PC-9 (cell line): ENCODE measurements around the gene TRAPPC8. TPM values are rescaled to one million over a fixed set of nuclear protein-coding genes. Genes with fewer than 3 reads are reported as not detected.

Experiments
- BruUV-seq: library from RNA; stranded (reverse); fragments of 400-500 nt; replicated peaks from 2 replicates; lab custom pipeline; 2021; lab: Mats Ljungman, UMichigan
- CTCF ChIA-PET: fragments of 300-600 bp; sonication (Branson Sonifier 250); formaldehyde crosslinking; loops from one replicate; lab custom pipeline; 2022; ENCODE audit warnings: antibody characterized with exemption; lab: Charles Lee
- POLR2A ChIA-PET: fragments of 300-600 bp; sonication (Branson Sonifier 250); formaldehyde crosslinking; loops from one replicate; lab custom pipeline; 2022; ENCODE audit warnings: antibody characterized with exemption; ENCODE audit not compliant: unreplicated experiment; lab: Charles Lee
- DNase-seq, 2 experiments: peaks; one replicate each; pipeline versions ENCODE4 v3.0.0 to v3.0.0-alpha.2; 2015 to 2022; ENCODE audit warnings: mixed read lengths in 1 of 2
- H2AFZ ChIP-seq: fragments of 200-600 bp; sonication (generic); 2 replicates; pipeline ENCODE4 v1.8.1; 2017; ENCODE audit warnings: antibody characterized with exemption
- H3F3A ChIP-seq: fragments of 200-600 bp; sonication (generic); 2 replicates; pipeline ENCODE4 v1.8.1; 2017; ENCODE audit warnings: antibody characterized with exemption, mild to moderate bottlenecking, low read depth; ENCODE audit not compliant: insufficient read depth
- H3K27ac ChIP-seq: fragments of 200-600 bp; sonication (generic); 2 replicates; pipeline ENCODE4 v1.6.1; 2016; ENCODE audit warnings: mixed run types
- H3K27me3 ChIP-seq: fragments of 200-600 bp; sonication (generic); 2 replicates; pipeline ENCODE4 v1.6.1; 2016; ENCODE audit warnings: low read depth, mixed run types; ENCODE audit not compliant: insufficient read depth
- H3K36me3 ChIP-seq: fragments of 200-600 bp; sonication (generic); 2 replicates; pipeline ENCODE4 v1.6.1; 2016; ENCODE audit warnings: low read depth, mixed run types
- H3K4me1 ChIP-seq: fragments of 200-600 bp; sonication (generic); replicated peaks from 2 replicates; pipeline ENCODE4 v1.6.1; 2016; ENCODE audit warnings: mixed run types; ENCODE audit not compliant: insufficient read depth
- H3K4me2 ChIP-seq: fragments of 200-600 bp; sonication (generic); 2 replicates; pipeline ENCODE4 v1.6.1; 2017; ENCODE audit warnings: mixed run types
- H3K4me3 ChIP-seq: fragments of 200-600 bp; sonication (generic); 2 replicates; pipeline ENCODE4 v1.6.1; 2016; ENCODE audit warnings: mixed run types
- H3K79me2 ChIP-seq: fragments of 200-600 bp; sonication (generic); 2 replicates; pipeline ENCODE4 v1.6.1; 2017; ENCODE audit warnings: low read depth, mixed run types
- H3K9me2 ChIP-seq: fragments of 200-600 bp; sonication (generic); 2 replicates; pipeline ENCODE4 v1.8.1; 2017; ENCODE audit warnings: mild to moderate bottlenecking; ENCODE audit not compliant: insufficient read depth
- H3K9me3 ChIP-seq: fragments of 200-600 bp; sonication (generic); 2 replicates; pipeline ENCODE4 v1.8.1; 2016; ENCODE audit warnings: low read depth; ENCODE audit not compliant: insufficient read depth
- H4K20me1 ChIP-seq: fragments of 200-600 bp; sonication (generic); 2 replicates; pipeline ENCODE4 v1.8.1; 2017; ENCODE audit not compliant: insufficient read depth
- EZH2 ChIP-seq: fragments of 200-600 bp; sonication (generic); IDR thresholded peaks from 2 replicates; pipeline ENCODE4 v1.8.0; 2017; ENCODE audit warnings: antibody characterized with exemption, low read depth
- intact Hi-C: fragments of 100-400 bp; cut with micrococcal nuclease; formaldehyde crosslinking; loops from one replicate; pipeline ENCODE4 v1.10.0; 2022; ENCODE audit not compliant: unreplicated experiment
- total RNA-seq: library from RNA; stranded (reverse); gene quantifications from 2 replicates; pipeline ENCODE4 v1.2.3, GENCODE V29; 2021
- TF ChIP-seq, protein P1 (sequence below): fragments of 200-600 bp; sonication (generic); conservative IDR thresholded peaks from 2 replicates; pipeline ENCODE4 v1.6.1; 2017; ENCODE audit warnings: mixed run types, antibody characterized with exemption, mild to moderate bottlenecking, moderate library complexity

TRAPPC8 gene
- total RNA-seq, 1 experiment from 2014 or later = 20.9 TPM

DNA sequence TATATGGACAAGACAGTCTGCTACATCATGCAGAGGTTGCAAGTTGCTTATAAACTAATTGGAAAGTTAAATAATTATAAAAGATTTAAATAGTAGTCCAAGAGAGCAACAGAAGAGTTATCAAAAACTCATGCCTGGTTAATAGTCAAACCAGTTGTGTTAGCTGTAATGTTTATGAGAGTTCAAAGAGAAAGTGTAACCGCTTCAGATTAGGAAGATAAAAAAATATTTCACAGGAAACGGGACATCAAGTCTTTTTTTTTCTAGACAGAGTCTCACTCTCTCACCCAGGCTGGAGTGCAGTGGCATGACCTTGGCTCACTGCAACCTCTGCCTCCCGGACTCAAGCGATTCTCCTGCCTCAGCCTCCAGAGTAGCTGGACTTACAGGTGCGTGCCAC lies 41.0 kb upstream of the TRAPPC8 start:
- Histone ChIP-seq H3F3A (no peaks in the 10 kb centered on the region), H3K79me2 (no peaks in the 10 kb centered on the region), H3K36me3 (no peaks in the 10 kb centered on the region), H4K20me1 (no peaks in the 10 kb centered on the region), H3K4me1 (no peaks in the 10 kb centered on the region), H3K4me3 (no peak overlapping the region), H2AFZ (no peak overlapping the region), H3K4me2 (no peak overlapping the region), H3K27ac (no peak overlapping the region), H3K27me3 (no peaks in the 10 kb centered on the region), H3K9me3 (no peaks in the 10 kb centered on the region), H3K9me2 (no peaks in the 10 kb centered on the region)
- ChIA-PET CTCF (no interaction called here), POLR2A (no interaction called here)
- no peak for DNase-seq
- TF ChIP-seq EZH2 = no peak
- TF ChIP-seq, protein P1, sequence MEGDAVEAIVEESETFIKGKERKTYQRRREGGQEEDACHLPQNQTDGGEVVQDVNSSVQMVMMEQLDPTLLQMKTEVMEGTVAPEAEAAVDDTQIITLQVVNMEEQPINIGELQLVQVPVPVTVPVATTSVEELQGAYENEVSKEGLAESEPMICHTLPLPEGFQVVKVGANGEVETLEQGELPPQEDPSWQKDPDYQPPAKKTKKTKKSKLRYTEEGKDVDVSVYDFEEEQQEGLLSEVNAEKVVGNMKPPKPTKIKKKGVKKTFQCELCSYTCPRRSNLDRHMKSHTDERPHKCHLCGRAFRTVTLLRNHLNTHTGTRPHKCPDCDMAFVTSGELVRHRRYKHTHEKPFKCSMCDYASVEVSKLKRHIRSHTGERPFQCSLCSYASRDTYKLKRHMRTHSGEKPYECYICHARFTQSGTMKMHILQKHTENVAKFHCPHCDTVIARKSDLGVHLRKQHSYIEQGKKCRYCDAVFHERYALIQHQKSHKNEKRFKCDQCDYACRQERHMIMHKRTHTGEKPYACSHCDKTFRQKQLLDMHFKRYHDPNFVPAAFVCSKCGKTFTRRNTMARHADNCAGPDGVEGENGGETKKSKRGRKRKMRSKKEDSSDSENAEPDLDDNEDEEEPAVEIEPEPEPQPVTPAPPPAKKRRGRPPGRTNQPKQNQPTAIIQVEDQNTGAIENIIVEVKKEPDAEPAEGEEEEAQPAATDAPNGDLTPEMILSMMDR = no peak
- BruUV-seq = no TSS peak
- intact Hi-C loops = no loop called here

DNA sequence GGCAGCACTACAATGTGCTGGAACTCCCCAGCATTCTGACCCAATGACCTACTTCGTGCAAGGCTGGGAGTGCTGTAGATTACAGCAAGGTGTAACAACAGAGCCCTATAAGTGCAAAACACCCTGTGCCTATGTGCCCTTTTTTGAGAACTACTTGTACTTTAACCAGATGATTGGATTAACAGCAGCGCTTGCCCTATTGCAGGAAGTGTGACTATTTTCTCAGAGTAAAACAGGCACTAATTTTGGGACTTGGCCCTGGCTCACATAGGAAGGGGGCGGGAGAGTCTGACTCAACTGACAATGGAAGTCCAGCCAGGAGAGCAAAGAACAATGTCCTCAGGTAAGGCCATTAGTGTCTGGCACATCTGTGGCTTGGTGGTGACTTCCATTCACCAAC lies 40.1 kb upstream of the TRAPPC8 start:
- ChIA-PET CTCF (no interaction called here), POLR2A (no interaction called here)
- no peak overlapping the region for H3K4me3 ChIP-seq
- intact Hi-C loops = no loop called here
- no peaks in the 10 kb centered on the region for H3F3A ChIP-seq
- H3K4me1 ChIP-seq = no peaks in the 10 kb centered on the region
- no peaks in the 10 kb centered on the region for H3K27me3 ChIP-seq
- H3K27ac ChIP-seq = no peak overlapping the region
- no peaks in the 10 kb centered on the region for H3K79me2 ChIP-seq
- no peaks in the 10 kb centered on the region for H3K9me3 ChIP-seq
- no peaks in the 10 kb centered on the region for H3K9me2 ChIP-seq
- no peak for TF ChIP-seq EZH2
- TF ChIP-seq, protein P1 = no peak
- H3K36me3 ChIP-seq = no peaks in the 10 kb centered on the region
- no TSS peak for BruUV-seq
- DNase-seq = no peak
- no peak overlapping the region for H3K4me2 ChIP-seq
- H4K20me1 ChIP-seq = no peaks in the 10 kb centered on the region
- no peak overlapping the region for H2AFZ ChIP-seq

DNA sequence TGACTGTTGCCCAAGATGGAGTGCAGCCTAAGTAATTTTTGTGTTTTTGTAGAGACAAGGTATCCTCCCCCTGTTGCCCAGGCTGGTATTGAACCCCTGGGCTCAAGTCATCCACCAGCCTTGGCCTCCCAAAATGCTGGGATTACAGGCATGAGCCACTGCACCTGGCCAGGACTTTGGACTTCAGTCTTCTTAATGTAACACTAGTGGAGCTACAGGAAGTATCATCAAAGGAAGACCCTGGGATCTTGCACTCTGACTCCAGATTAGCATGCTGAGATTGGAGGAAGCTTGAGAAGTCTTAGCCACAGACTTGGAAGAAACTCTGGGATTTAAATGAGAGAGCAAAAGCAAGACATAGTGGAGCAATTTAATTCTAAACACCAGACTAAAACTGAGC lies 37.9 kb upstream of the TRAPPC8 start:
- Histone ChIP-seq H3F3A (no peaks in the 10 kb centered on the region), H3K9me3 (no peaks in the 10 kb centered on the region), H3K36me3 (no peaks in the 10 kb centered on the region), H3K4me2 (no peak overlapping the region), H3K27me3 (no peaks in the 10 kb centered on the region), H3K27ac (no peak overlapping the region), H3K9me2 (no peaks in the 10 kb centered on the region), H3K4me3 (no peak overlapping the region), H3K4me1 (no peaks in the 10 kb centered on the region), H4K20me1 (no peaks in the 10 kb centered on the region), H3K79me2 (no peaks in the 10 kb centered on the region), H2AFZ (no peak overlapping the region)
- CTCF ChIA-PET = no interaction called here
- no TSS peak for BruUV-seq
- POLR2A ChIA-PET = no interaction called here
- DNase-seq = no peak
- TF ChIP-seq EZH2 = no peak
- TF ChIP-seq, protein P1 = no peak
- intact Hi-C loops = no loop called here
